ENCODE data around the gene KDM4B. TPM values are rescaled to one million over a fixed set of nuclear protein-coding genes. Genes with fewer than 3 reads are reported as not detected.

The KDM4B gene
- polyA plus RNA-seq, 3 donors, result 6.4 to 22.7 (median 12.7) TPM

GRCh38 chr19:5128936-5129389 lies 160.1 kb downstream of the KDM4B start:
- no peak for TF ChIP-seq CTCF (IDR thresholded peaks at IDR 0.05)
- no peak overlapping the region for H3K4me3 ChIP-seq (replicated peaks in 1 of 3; ENCODE audit: low read depth in 2 of 3, low read length in 3 of 3)
- H3K9ac ChIP-seq (ENCODE audit: insufficient read depth, low read length, poor library complexity, severe bottlenecking), result no peak overlapping the region
- H3K9me3 Mint-ChIP-seq, result peaks cover 0 to 3% (median 0%) of the 10 kb centered on the region in 7 donors
- 73% methylated on average over 3 of the region's 9 CpGs for WGBS (ENCODE audit: insufficient coverage)
- no peak overlapping the region for H3K4me2 ChIP-seq (replicated peaks; ENCODE audit: extremely low read depth, low read length, poor library complexity, severe bottlenecking)
- DNase-seq, result no peak
- no peaks in the 10 kb centered on the region for H3K79me2 ChIP-seq (ENCODE audit: insufficient read depth, low read length)
- H3K36me3 Mint-ChIP-seq, result peaks cover 39 to 53% of the 10 kb centered on the region in 2 donors
- intact Hi-C loops (cut with micrococcal nuclease), result no loop called here
- no peak overlapping the region for H3K4me3 Mint-ChIP-seq
- H3K4me1 Mint-ChIP-seq, result peaks cover 17% of the 10 kb centered on the region
- H3K27ac ChIP-seq (ENCODE audit: low read depth in 1 of 2, low read length in 2 of 2), result no peak overlapping the region
- H3K9me3 ChIP-seq (replicated peaks in 1 of 2; ENCODE audit: control insufficient read depth in 1 of 2, insufficient read depth in 1 of 2, low read length in 2 of 2), result no peaks in the 10 kb centered on the region
- H4K20me1 ChIP-seq (ENCODE audit: insufficient read depth, low read length), result peaks cover 92% of the 10 kb centered on the region
- H3K4me1 ChIP-seq (ENCODE audit: control insufficient read depth in 1 of 2, insufficient read depth in 2 of 2, low read length in 2 of 2), result peaks cover 0 to 8% of the 10 kb centered on the region in 2 donors
- no peak overlapping the region for H3K27ac Mint-ChIP-seq
- H3K27me3 ChIP-seq (ENCODE audit: control insufficient read depth in 2 of 2, insufficient read depth in 2 of 2, low read length in 2 of 2), result no peaks in the 10 kb centered on the region
- peaks cover 6 to 43% (median 16%) of the 10 kb centered on the region in 3 donors for H3K27me3 Mint-ChIP-seq (ENCODE audit: low read depth in 3 of 3)
- no peak overlapping the region for H2AFZ ChIP-seq (ENCODE audit: insufficient read depth, low read depth, low read length, poor library complexity, severe bottlenecking)
- peaks cover 24 to 27% of the 10 kb centered on the region in 2 donors for H3K36me3 ChIP-seq (replicated peaks in 1 of 2; ENCODE audit: control insufficient read depth in 1 of 2, insufficient read depth in 2 of 2, low read length in 2 of 2)

- DNase-seq, result no peak
Observed at GRCh38 chr19:5129691-5130090, 160.8 kb downstream of the KDM4B start.

More at GRCh38 chr19:5129691-5130090, 160.8 kb downstream of the KDM4B start:
- H3K4me1 ChIP-seq (ENCODE audit: control insufficient read depth in 1 of 2, insufficient read depth in 2 of 2, low read length in 2 of 2), result peaks cover 0 to 8% of the 10 kb centered on the region in 2 donors
- H2AFZ ChIP-seq (ENCODE audit: insufficient read depth, low read depth, low read length, poor library complexity, severe bottlenecking), result no peak overlapping the region
- H3K4me3 ChIP-seq (replicated peaks in 1 of 3; ENCODE audit: low read depth in 2 of 3, low read length in 3 of 3), result no peak overlapping the region
- H3K9me3 Mint-ChIP-seq, result peaks cover 0 to 3% (median 0%) of the 10 kb centered on the region in 7 donors
- intact Hi-C loops (cut with micrococcal nuclease), result no loop called here
- H3K27me3 Mint-ChIP-seq (ENCODE audit: low read depth in 3 of 3), result peaks cover 6 to 42% (median 16%) of the 10 kb centered on the region in 3 donors
- H3K4me1 Mint-ChIP-seq, result peaks cover 17% of the 10 kb centered on the region
- no peaks in the 10 kb centered on the region for H3K27me3 ChIP-seq (ENCODE audit: control insufficient read depth in 2 of 2, insufficient read depth in 2 of 2, low read length in 2 of 2)
- 95% methylated on average over 13 of the region's 13 CpGs for WGBS (ENCODE audit: insufficient coverage)
- H3K79me2 ChIP-seq (ENCODE audit: insufficient read depth, low read length), result no peaks in the 10 kb centered on the region
- H3K36me3 Mint-ChIP-seq, result peaks cover 41 to 53% of the 10 kb centered on the region in 2 donors
- no peak overlapping the region for H3K4me3 Mint-ChIP-seq
- H3K36me3 ChIP-seq (replicated peaks in 1 of 2; ENCODE audit: control insufficient read depth in 1 of 2, insufficient read depth in 2 of 2, low read length in 2 of 2), result peaks cover 31 to 32% of the 10 kb centered on the region in 2 donors
- no peak overlapping the region for H3K27ac ChIP-seq (ENCODE audit: low read depth in 1 of 2, low read length in 2 of 2)
- H3K27ac Mint-ChIP-seq, result peak overlapping the region in 2 of 7 donors; percentile 58 to 74
- no peak for TF ChIP-seq CTCF (IDR thresholded peaks at IDR 0.05)
- H3K9ac ChIP-seq (ENCODE audit: insufficient read depth, low read length, poor library complexity, severe bottlenecking), result no peak overlapping the region
- no peaks in the 10 kb centered on the region for H3K9me3 ChIP-seq (replicated peaks in 1 of 2; ENCODE audit: control insufficient read depth in 1 of 2, insufficient read depth in 1 of 2, low read length in 2 of 2)
- peaks cover 92% of the 10 kb centered on the region for H4K20me1 ChIP-seq (ENCODE audit: insufficient read depth, low read length)
- no peak overlapping the region for H3K4me2 ChIP-seq (replicated peaks; ENCODE audit: extremely low read depth, low read length, poor library complexity, severe bottlenecking)

Data from CD14-positive monocyte (primary cell).